Measurements from ENCODE around the gene SPANXN4. TPM values are rescaled to one million over a fixed set of nuclear protein-coding genes. Genes with fewer than 3 reads are reported as not detected.

Gene SPANXN4
- total RNA-seq = not detected in 2 replicates

GRCh38 chrX:143025628-143026027 lies at the start of gene SPANXN4:
Gene SPANXN4, plus strand, starts transcription at chrX:143025928. Its CDS starts 87 bp downstream, at chrX:143026015.
- DNase-seq = no peak

GRCh38 chrX:142977128-142977914 lies 48.4 kb upstream of the SPANXN4 start:
- no peak for DNase-seq

- no peak for DNase-seq
Measured at GRCh38 chrX:142978130-142978684, 47.5 kb upstream of the SPANXN4 start.

- DNase-seq = no peak
Measured at GRCh38 chrX:142982679-142983078, 43.0 kb upstream of the SPANXN4 start.

GRCh38 chrX:142994988-142995387 lies 30.7 kb upstream of the SPANXN4 start:
- no peak for DNase-seq

GRCh38 chrX:142998447-142999198 lies 27.1 kb upstream of the SPANXN4 start:
- no peak for DNase-seq

GRCh38 chrX:142999199-142999701 lies 26.5 kb upstream of the SPANXN4 start:
- DNase-seq = no peak

GRCh38 chrX:143002206-143002605 lies 23.5 kb upstream of the SPANXN4 start:
- DNase-seq = no peak

- DNase-seq = no peak
Measured at GRCh38 chrX:143017272-143017671, 8.5 kb upstream of the SPANXN4 start.

GRCh38 chrX:143027275-143027674 lies 1.5 kb downstream of the SPANXN4 start:
- DNase-seq = no peak

GRCh38 chrX:143047511-143047910 lies 21.8 kb downstream of the SPANXN4 start:
- no peak for DNase-seq

GRCh38 chrX:143058120-143058519 lies 32.4 kb downstream of the SPANXN4 start:
- DNase-seq = no peak

- DNase-seq = no peak
Measured at GRCh38 chrX:143081231-143081630, 55.5 kb downstream of the SPANXN4 start.

- no peak for DNase-seq
Measured at GRCh38 chrX:143082537-143082936, 56.8 kb downstream of the SPANXN4 start.
